HG02588 (cell line): ENCODE data around the gene RRM2.
A peak's percentile ranks its signal among the peaks of the same experiment; 100 is the strongest.
"Not testable (repeated sequence)": the region's sequence is repeated elsewhere in the genome, so short reads cannot be mapped to it uniquely, and the experiment has no call there.

Source experiments
- ATAC-seq: cut with Tn5 transposase; IDR thresholded peaks from one replicate; pipeline ENCODE4 v1.9.1; 2021; ENCODE audit warnings: mild to moderate bottlenecking, moderate library complexity; ENCODE audit not compliant: unreplicated experiment

RRM2 gene

GRCh38 chr2:10091182-10091888 is 31.2 kb upstream of the RRM2 start:
- peak; percentile 40 for ATAC-seq

GRCh38 chr2:10091889-10092244 is 30.7 kb upstream of the RRM2 start:
- not testable (repeated sequence) for ATAC-seq

DNA sequence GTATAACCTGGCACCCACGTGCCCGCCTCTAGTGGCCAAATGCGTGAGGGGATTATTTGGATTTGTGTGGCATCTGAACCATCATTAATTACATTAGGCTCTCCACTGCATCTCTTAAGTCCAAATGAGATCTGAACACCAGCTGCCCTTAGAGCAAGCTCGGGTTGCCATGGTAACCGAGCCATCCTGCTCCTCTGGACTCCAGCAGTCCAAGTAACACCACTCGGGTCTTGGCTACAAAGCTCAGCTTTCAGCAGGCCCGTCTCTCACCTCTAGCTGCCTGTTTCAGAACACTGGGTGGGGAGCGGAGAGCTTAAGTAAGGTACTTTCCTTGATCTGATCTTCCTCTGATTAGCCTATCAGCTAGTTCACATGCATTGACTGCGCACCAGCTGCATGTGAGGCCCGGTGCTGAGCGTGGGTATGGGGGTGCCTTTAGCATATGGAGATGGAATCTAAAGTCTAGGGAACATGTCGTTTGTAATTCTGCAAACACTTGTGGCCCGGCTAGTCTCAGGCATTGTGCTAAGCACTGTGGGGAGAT is 28.2 kb upstream of the RRM2 start:
- ATAC-seq: no peak

- no peak for ATAC-seq
These were observed 27.4 kb upstream of the RRM2 start for GRCh38 chr2:10095175-10095574.

GRCh38 chr2:10096641-10097040 is 25.9 kb upstream of the RRM2 start:
- no peak for ATAC-seq

GRCh38 chr2:10097352-10098148 is 25.0 kb upstream of the RRM2 start:
- ATAC-seq: peak; percentile 64

DNA sequence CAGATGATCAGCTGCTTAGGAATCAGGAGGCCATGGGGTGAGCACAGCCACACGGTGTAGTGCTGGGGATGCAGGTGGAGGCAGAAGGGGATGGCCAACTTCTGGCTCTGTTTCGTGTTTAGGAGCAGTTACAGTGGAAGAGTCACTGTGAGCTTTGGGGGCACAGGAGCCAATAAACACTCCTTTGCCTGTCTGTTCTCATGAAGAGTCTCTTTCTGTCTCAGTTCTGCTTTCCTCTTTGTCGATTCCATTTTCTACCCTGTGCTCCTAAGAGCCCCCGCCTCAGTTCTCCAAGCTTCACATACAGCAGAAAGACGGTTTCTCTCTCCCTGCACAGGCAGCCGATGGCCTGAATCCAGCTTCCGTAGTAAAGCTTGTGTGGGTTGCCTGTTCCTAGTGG is 21.0 kb upstream of the RRM2 start:
- ATAC-seq: no peak

DNA sequence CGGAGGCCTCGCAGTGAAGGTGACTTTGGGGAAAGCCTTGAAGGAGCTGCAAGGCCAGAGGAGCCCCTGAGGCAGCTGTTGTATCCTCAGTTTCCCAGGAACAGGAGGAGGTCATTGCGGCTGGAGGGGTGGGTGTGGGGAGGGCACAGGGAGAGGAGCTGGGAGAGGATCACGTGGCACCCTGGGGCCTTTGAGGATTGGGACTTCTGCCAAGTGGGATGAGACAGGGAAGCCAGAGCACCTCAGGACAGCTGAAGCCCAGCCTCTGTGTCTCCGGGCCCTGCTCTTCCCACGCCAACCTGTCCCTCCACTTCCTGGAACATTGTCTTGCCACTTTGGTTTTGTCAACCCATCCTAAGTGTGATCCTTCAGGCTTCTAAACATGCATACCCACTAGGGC is 19.4 kb upstream of the RRM2 start:
- ATAC-seq: no peak

GRCh38 chr2:10104906-10105305 is 17.6 kb upstream of the RRM2 start:
- not testable (repeated sequence) for ATAC-seq

GRCh38 chr2:10109311-10109710 is 13.2 kb upstream of the RRM2 start:
- no peak for ATAC-seq

- no peak for ATAC-seq
These were observed 3.6 kb upstream of the RRM2 start for GRCh38 chr2:10119027-10119325.

DNA sequence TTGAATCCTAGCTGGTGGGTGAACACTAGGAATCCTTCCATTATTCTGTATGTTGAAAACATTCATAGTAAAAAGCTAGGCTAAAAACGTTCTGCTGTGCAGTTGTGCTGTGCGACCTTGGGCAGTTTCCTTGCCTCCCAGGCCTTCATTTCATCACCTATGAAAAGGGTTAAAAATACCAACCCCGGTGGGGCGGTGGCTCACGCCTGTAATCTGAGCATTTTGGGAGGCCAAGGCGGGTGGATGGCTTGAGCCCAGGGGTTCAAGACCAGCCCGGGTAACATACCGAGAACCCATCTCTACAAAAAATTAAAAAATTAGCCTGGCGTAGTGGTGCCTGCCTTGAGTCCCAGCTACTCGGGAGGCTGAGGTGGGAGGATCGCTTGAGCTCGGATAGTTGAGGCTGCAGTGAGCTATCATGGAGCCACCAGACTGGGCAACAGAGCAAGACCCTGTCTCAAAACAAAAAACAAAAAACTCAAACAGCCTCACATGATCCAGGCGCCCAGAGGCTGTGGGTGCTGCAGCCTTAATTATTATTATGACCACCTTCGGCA is 2.9 kb upstream of the RRM2 start:
- ATAC-seq: no peak

- ATAC-seq: peak; percentile 60
These were observed 2.2 kb upstream of the RRM2 start for GRCh38 chr2:10120158-10120876.

- no peak for ATAC-seq
These were observed 1.5 kb upstream of the RRM2 start for GRCh38 chr2:10120877-10121574.

- no peak for ATAC-seq
These were observed 742 bp downstream of the RRM2 start for GRCh38 chr2:10123281-10123680.

- no peak for ATAC-seq
These were observed 2.1 kb downstream of the RRM2 start for GRCh38 chr2:10124538-10125045.

- ATAC-seq: no peak
These were observed 3.5 kb downstream of the RRM2 start for GRCh38 chr2:10125842-10126631.

- ATAC-seq: no peak
These were observed 4.1 kb downstream of the RRM2 start for GRCh38 chr2:10126632-10127026.

DNA sequence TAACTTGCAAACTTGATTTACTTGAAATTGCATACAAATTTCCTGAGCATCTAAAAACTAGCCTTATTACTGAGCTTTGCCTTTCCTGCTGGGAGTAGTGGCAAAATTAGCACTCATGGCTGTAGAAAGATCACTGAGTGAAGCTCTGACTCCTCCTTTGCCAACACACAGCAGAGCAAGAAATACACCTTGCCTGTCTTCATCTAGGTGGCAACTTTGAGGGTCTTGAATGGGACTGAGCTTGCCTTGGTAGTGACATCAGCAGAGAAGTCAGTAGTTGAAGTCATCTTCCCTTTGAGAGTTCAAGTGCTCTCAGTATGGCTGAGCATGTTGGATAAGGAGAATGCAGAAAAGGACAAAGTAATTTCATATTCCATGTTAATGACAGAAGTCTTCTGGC is 5.9 kb downstream of the RRM2 start:
- ATAC-seq: no peak

GRCh38 chr2:10129490-10129889 is 7.0 kb downstream of the RRM2 start:
- ATAC-seq: no peak
